Measurements from ENCODE around the gene ACO2.

- TF ChIP-seq, protein P1, sequence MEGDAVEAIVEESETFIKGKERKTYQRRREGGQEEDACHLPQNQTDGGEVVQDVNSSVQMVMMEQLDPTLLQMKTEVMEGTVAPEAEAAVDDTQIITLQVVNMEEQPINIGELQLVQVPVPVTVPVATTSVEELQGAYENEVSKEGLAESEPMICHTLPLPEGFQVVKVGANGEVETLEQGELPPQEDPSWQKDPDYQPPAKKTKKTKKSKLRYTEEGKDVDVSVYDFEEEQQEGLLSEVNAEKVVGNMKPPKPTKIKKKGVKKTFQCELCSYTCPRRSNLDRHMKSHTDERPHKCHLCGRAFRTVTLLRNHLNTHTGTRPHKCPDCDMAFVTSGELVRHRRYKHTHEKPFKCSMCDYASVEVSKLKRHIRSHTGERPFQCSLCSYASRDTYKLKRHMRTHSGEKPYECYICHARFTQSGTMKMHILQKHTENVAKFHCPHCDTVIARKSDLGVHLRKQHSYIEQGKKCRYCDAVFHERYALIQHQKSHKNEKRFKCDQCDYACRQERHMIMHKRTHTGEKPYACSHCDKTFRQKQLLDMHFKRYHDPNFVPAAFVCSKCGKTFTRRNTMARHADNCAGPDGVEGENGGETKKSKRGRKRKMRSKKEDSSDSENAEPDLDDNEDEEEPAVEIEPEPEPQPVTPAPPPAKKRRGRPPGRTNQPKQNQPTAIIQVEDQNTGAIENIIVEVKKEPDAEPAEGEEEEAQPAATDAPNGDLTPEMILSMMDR (IDR thresholded peaks at IDR 0.05), result no peak
- TF ChIP-seq ZFX (IDR thresholded peaks at IDR 0.05; ENCODE audit: borderline replicate concordance), result no peak
Measured at GRCh38 chr22:41459431-41459830, 9.5 kb upstream of the ACO2 start.
